GM18499 (cell line): ENCODE data around the gene RAMACL.
"Not testable (repeated sequence)": the region's sequence is repeated elsewhere in the genome, so short reads cannot be mapped to it uniquely, and the experiment has no call there.

Source experiments
- ATAC-seq: cut with Tn5 transposase; IDR thresholded peaks from one replicate; pipeline ENCODE4 v1.9.1; 2021; ENCODE audit warnings: moderate number of reproducible peaks; ENCODE audit not compliant: insufficient read depth, unreplicated experiment

Gene RAMACL

GRCh38 chr6:166598441-166599138 is 12.1 kb upstream of the RAMACL start:
- ATAC-seq = no peak

GRCh38 chr6:166597711-166598440 is 11.4 kb upstream of the RAMACL start:
- no peak for ATAC-seq

DNA sequence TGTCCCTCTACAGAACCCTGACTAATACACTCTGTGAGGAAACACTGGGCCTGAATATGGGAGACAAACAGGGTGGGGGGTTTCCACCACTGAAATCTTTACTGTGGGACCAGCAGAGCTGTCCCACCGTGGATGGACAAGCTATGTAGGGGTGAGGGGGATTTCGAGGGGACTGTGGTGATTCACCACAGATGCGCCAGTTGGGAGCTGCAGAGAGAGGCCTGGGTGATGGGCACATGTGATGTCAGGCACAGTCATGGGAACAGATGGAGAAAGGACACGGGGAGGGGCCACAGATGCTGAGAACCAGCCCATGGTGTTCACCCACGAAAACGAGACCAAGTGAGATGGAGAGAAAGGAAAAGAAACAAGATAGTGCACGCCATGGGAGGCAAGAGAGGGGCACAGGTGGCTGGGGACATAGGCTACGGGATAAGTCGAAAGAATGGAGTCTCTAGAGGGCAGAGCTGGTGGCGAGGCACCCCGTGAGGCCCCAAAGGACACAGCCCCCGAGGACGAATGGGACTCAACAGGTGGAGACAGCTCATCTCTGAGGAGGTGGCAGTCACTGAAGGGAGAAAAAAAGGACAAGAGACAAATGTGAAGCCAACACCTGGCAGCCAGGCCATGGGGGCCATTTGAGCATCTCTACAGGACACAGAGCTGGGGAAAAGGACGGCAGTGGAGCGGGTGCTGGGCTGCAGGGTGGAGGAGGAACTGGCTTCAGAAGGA is 10.5 kb upstream of the RAMACL start:
- no peak for ATAC-seq

DNA sequence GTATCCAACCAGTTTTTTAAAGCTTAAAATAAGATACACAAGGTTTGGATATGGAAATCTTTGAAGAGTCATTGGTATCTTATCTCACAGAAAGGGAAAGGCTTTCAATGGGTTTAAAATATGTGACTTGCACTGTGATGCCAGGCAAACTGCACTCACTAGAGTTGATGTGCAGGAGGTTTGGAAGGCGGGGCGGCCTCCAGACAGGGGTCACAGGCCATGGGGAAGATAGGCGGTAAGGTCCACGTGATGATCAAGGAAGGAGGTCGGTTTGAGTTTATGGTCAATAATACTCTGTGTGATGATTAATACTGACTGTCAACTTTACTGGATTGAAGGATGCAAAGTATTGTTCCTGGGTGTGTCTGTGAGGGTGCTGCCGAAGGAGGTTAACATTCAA is 9.5 kb upstream of the RAMACL start:
- ATAC-seq = no peak

DNA sequence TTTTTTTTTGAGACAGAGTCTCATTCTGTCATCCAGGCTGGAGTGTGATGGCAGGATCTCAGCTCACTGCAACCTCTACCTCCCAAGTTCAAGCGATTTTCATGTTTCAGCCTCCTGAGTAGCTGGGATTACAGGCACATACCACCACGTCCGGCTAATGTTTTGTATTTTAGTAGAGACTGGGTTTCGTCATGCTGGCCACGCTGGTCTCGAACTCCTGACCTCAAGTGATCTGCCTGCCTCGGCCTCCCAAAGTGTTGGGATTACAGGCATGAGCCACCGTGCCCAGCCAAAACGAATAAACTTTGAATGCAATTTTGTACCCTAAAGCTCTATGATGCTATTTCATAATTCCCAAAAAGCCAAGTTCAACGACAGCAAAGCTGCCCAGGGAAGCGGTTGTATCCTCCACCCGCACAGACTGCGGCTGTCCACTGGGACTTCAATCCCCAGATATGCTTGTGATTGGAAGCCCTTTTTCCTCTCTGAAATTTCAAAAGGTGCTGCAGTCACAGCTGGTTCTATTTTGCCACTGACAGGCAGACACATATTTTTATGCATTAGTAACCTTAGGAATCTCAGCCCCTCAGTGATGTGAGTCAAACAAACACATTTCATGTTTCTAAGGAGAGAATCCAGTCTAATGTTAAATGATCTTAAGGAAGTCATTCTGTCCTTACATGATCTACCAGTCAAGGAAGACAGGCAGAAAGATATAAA is 8.7 kb upstream of the RAMACL start:
- ATAC-seq = no peak

GRCh38 chr6:166592821-166593220 is 6.3 kb upstream of the RAMACL start:
- ATAC-seq = no peak

DNA sequence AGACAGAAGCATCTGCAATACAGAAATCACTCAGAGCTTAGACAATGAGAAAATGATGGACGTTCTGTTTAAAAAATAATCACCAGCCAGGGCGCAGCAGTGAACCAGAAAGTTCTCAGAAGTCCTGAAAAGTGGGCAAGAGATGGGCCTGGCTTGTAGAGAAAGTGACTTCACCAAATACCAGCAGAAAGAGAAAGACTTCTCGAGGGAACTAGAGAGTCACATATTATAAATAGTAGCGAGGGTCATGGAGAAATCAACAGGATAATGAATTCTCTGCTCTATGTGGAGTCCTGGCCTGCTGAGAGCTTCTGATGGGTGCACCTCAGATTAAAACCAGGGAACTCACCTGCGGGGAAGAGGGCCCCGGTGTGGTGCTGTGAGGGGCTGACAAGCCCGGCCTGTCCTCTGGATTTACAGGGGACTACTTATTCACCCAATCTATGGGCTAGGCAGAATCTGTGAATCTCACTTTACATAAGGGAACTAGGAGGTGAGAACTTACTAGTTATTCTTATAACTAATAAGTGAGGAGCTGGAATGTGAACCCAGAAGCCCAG is 5.6 kb upstream of the RAMACL start:
- ATAC-seq = no peak

GRCh38 chr6:166591026-166591425 is 4.5 kb upstream of the RAMACL start:
- no peak for ATAC-seq

DNA sequence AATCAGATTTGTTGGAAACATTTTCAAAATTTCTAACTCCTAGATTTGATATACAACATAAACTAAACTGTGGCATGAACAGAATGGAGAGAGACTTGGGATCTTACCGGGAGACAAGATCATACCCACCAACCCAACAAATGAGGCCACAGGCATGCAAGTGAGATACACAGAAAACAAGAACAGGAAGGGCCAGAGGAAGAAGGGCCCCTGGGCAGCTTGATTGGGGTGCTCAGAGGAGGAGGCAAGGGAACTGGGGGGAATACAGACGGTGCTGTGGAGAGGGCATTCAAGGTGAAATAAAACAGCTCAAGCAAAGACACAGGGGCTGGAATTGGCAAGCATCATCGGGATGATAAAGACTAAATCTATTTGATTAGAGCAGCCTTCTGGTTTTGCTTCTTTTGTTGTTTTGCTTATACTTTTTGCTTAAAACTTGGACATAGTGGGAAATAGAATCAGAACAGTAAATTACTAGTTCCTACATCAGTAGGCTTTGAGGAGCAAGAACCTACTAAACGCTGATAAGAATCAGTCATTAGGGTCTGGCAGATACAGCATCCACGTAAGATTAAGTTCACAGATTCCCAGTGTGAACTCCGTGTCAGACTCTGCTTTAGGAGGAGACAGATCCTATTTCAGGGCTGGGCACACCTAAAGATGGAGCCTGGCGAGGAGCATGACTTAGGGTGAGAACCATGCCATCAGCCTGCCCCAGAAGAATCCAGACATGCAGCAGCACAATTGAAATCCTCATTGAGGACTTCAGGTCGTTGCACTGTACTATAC is 3.5 kb upstream of the RAMACL start:
- no peak for ATAC-seq

DNA sequence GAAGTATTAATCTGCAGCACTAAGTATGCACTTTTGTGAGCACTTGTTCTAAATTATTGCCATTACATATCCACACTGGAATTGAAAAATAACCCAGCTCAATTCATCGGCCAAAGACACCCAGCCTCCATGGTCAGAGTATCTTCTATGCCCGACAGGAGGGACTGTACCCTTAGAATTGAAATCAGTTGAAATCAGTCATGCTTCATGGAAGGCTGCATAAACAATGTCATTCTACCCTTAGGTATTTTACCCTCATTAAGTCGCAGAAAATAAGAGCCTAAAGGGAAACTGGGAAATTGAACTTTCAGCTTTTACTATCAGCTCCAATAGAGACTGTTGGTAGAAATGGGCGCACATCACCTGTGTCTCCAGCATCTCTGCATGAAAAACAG is 2.9 kb upstream of the RAMACL start:
- no peak for ATAC-seq

- no peak for ATAC-seq
Measured at GRCh38 chr6:166588691-166589336, 2.3 kb upstream of the RAMACL start.

DNA sequence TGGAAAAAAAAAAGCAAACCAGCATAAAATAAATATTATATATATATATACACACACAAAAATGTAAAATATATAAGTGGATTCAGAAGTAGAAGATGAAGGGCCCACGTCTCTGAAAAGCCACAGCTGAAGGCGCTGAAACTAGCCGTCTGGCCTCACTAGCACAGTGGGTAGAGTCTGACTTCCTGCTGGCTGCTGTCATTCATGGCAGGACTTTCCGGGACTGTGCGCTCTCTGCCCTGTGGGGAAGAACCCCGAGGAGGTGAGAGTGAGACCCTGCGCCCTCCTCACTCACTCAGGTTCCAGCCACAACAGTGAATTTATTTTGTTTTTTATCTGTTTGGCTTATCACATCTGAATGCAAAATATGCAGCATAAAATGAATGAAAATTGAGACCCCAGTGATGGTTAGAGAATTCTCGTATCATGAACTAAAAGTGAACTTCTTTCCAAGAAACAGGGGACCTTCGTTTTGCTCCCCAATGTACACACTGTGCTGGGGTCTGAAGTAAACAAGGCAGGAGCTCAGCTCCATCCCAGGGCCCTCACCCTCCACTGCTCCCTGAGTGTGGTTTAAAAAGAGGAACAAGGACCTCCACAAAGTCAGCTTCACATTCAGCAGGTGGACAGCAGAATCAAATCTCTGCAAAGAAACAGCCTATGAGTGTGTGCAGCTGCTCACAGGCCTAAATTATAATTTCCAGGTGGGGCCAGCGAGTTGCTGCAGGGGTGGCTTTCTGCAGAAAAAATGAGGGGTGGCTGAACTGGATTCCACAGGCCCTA is 1.3 kb upstream of the RAMACL start:
- peak; percentile 74 for ATAC-seq

DNA sequence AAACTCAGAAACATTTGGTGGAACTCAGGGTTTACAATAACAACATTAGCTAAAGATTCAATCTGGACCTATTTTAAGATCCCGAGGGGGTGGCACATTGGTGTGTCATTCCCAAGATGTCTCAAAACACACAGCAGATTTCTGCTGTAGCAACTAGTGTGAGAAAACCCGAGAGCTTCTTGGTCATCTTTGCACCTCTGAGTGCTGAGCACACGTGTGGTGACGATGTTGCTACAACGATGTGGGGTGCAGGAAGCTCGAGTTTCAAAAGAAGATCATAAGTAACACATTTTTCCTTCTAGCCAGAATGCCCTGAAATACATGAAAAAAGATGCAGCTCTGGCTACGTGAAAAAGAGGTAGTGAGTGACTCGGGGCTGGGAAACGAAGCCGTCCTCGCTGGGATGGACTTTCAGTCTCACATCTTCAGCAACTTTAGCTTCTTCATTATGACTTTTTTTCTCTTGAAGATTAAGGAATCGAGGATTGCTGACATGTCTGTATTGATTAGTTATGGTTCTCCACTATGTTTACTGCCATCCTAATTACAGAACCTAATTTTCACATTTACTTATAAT is 1.5 kb downstream of the RAMACL start:
- no peak for ATAC-seq

DNA sequence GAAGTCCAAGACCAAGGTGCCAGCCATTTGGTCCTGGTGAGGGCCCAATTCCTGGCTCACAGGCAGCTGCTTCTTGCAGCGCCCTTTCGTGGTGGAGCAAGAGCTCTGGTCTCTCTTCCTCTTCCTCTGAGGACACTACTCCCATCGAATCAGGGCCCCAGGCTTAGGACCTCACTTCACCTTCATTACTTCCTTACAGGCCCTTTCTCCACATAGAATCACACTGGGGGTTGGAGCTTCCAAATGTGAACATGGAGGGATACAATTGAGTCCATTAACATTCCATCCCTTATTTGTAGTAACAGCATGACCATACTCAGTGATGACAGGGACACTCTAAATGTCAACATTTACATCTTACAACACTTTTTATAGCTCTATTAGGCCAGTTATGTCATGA is 2.3 kb downstream of the RAMACL start:
- no peak for ATAC-seq

GRCh38 chr6:166583230-166583965 is 3.1 kb downstream of the RAMACL start:
- no peak for ATAC-seq

DNA sequence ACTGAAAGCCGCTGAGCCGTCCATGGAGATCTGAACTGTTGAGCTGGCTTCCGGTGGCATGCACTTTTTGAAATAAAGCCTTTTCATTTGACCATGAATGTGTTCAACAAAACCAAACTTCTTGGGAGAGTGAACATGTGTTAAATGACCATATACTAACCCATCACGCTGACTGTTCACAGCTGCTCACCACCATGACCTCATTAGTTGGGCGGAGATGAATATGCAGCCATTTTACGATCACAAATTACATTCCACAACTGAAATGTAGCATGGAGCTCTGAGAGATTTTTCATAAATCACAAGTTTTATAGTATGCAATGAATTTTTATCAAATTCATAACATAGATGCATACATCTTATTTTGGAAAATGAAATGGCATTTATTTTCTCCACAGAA is 4.2 kb downstream of the RAMACL start:
- no peak for ATAC-seq

GRCh38 chr6:166581801-166582200 is 4.7 kb downstream of the RAMACL start:
- ATAC-seq = not testable (repeated sequence)
